Fibroblast of lung (primary cell): ENCODE data around the gene APBB3.

Source experiments
- CTCF ChIP-seq, 2 donors: IDR thresholded peaks in 1 of 2; conservative IDR thresholded peaks in 1 of 2; 1 replicate in 1 of 2; 2 replicates in 1 of 2; pipeline ENCODE4 v1.5.1; 2011 to 2012; ENCODE audit warnings: low read length in 2 of 2, control low read depth in 1 of 2, inconsistent platforms in 1 of 2, low read depth in 1 of 2, mild to moderate bottlenecking in 1 of 2
- EZH2 ChIP-seq: IDR thresholded peaks from 2 replicates; pipeline ENCODE4 v1.5.1; 2012; ENCODE audit warnings: low read length, control low read depth, mild to moderate bottlenecking; ENCODE audit errors: missing control alignments

- TF ChIP-seq CTCF (conservative IDR thresholded peaks at IDR 0.05 in 1 of 2, IDR thresholded peaks at IDR 0.05 in 1 of 2; ENCODE audit: low read depth in 1 of 2, low read length in 2 of 2) (no peak), EZH2 (no peak)
These were observed 21.4 kb downstream of the APBB3 start for GRCh38 chr5:140542972-140543371.
